HG03196 (cell line): ENCODE data around the gene DOHH.

ENCODE experiments used
- ATAC-seq: cut with Tn5 transposase; IDR thresholded peaks from one replicate; pipeline ENCODE4 v1.9.1; 2021; ENCODE audit not compliant: unreplicated experiment

DOHH gene

GRCh38 chr19:3505598-3506383 lies 5.3 kb upstream of the DOHH start, which contains the start of gene FZR1:
TSS of gene FZR1 (plus strand) at chr19:3506311. CDS start at chr19:3522990, 16,679 bp downstream.
- peak; percentile 82 for ATAC-seq

- no peak for ATAC-seq
These were observed 4.3 kb upstream of the DOHH start for GRCh38 chr19:3504735-3505134.

- ATAC-seq = no peak
These were observed 2.6 kb upstream of the DOHH start for GRCh38 chr19:3503036-3503572.

GRCh38 chr19:3501780-3502179 lies 1.3 kb upstream of the DOHH start:
- no peak for ATAC-seq

GRCh38 chr19:3499738-3500428 lies 591 bp downstream of the DOHH start:
- peak; percentile 6 for ATAC-seq

GRCh38 chr19:3497757-3498520 lies 2.5 kb downstream of the DOHH start:
- ATAC-seq = no peak

- ATAC-seq = no peak
These were observed 3.8 kb downstream of the DOHH start for GRCh38 chr19:3496392-3497273.

GRCh38 chr19:3494559-3494958 lies 5.9 kb downstream of the DOHH start:
- no peak for ATAC-seq

GRCh38 chr19:3494051-3494450 lies 6.4 kb downstream of the DOHH start:
- ATAC-seq = no peak

GRCh38 chr19:3493651-3494050 lies 6.8 kb downstream of the DOHH start:
- ATAC-seq = no peak

- no peak for ATAC-seq
These were observed 7.6 kb downstream of the DOHH start for GRCh38 chr19:3492919-3493318.

- ATAC-seq = no peak
These were observed 8.2 kb downstream of the DOHH start for GRCh38 chr19:3492131-3492839.

- ATAC-seq = no peak
These were observed 8.9 kb downstream of the DOHH start for GRCh38 chr19:3491396-3492119.

- no peak for ATAC-seq
These were observed 17.2 kb downstream of the DOHH start, which contains the start of gene SMIM44 for GRCh38 chr19:3483226-3483628. TSS of gene SMIM44 (minus strand) at chr19:3483441. CDS start at chr19:3483403, 38 bp downstream.

- no peak for ATAC-seq
These were observed 17.8 kb downstream of the DOHH start for GRCh38 chr19:3482507-3483225.

GRCh38 chr19:3481241-3482090 lies 19.0 kb downstream of the DOHH start:
- ATAC-seq = no peak

GRCh38 chr19:3480383-3481091 lies 19.9 kb downstream of the DOHH start, which contains the start of gene SMIM24:
TSS of gene SMIM24 (minus strand) at chr19:3480525. CDS start at chr19:3480463, 62 bp downstream.
- no peak for ATAC-seq
